Left renal cortex interstitium (tissue), 4 donors: ENCODE results near the gene ANTXR2. TPM values are rescaled to one million over a fixed set of nuclear protein-coding genes. Genes with fewer than 3 reads are reported as not detected.
A peak's percentile ranks its signal among the peaks of the same experiment; 100 is the strongest.

Experiments
- DNase-seq, 4 donors: peaks; one replicate each; pipeline ENCODE4 v3.0.0-alpha.2; 2013; ENCODE audit warnings: low read depth in 4 of 4, low spot score in 2 of 4, missing footprints in 1 of 4
- polyA plus RNA-seq, 4 donors: library from polyadenylated mRNA; unstranded; fragments of 120-200 nt; gene quantifications; one replicate each; pipeline ENCODE4 v1.2.1, GENCODE V29; 2013; ENCODE audit not compliant: insufficient read length in 4 of 4

The ANTXR2 gene
- polyA plus RNA-seq, 4 donors, result 61.9 to 106 (median 69.5) TPM

GRCh38 chr4:80070880-80071603, 2.0 kb downstream of the ANTXR2 start:
- peak in 1 of 4 donors; percentile 4 for DNase-seq

GRCh38 chr4:80069837-80070731, 2.9 kb downstream of the ANTXR2 start:
- no peak for DNase-seq

- DNase-seq, result no peak
These were observed 3.8 kb downstream of the ANTXR2 start for GRCh38 chr4:80069108-80069836.

- DNase-seq, result no peak
These were observed 7.4 kb downstream of the ANTXR2 start for GRCh38 chr4:80065601-80066000.

GRCh38 chr4:80062527-80062926, 10.5 kb downstream of the ANTXR2 start:
- DNase-seq, result no peak

GRCh38 chr4:80060804-80061203, 12.2 kb downstream of the ANTXR2 start:
- DNase-seq, result no peak

GRCh38 chr4:80058740-80059139, 14.3 kb downstream of the ANTXR2 start:
- no peak for DNase-seq

GRCh38 chr4:80054375-80054774, 18.7 kb downstream of the ANTXR2 start:
- no peak for DNase-seq

- DNase-seq, result no peak
These were observed 19.7 kb downstream of the ANTXR2 start for GRCh38 chr4:80053140-80053910.

- DNase-seq, result no peak
These were observed 23.1 kb downstream of the ANTXR2 start for GRCh38 chr4:80049813-80050534.

GRCh38 chr4:80049402-80049801, 23.6 kb downstream of the ANTXR2 start:
- DNase-seq, result no peak

- DNase-seq, result no peak
These were observed 27.2 kb downstream of the ANTXR2 start for GRCh38 chr4:80045786-80046185.

GRCh38 chr4:80043541-80043940, 29.5 kb downstream of the ANTXR2 start:
- DNase-seq, result peak in 2 of 4 donors; percentile 15 to 29

- no peak for DNase-seq
These were observed 30.2 kb downstream of the ANTXR2 start for GRCh38 chr4:80042821-80043220.

GRCh38 chr4:80037864-80038263, 35.2 kb downstream of the ANTXR2 start:
- DNase-seq, result no peak

- DNase-seq, result peak in 1 of 4 donors; percentile 34
These were observed 35.9 kb downstream of the ANTXR2 start for GRCh38 chr4:80036949-80037685.

- DNase-seq, result no peak
These were observed 36.7 kb downstream of the ANTXR2 start for GRCh38 chr4:80036306-80036705.

- no peak for DNase-seq
These were observed 37.7 kb downstream of the ANTXR2 start for GRCh38 chr4:80035336-80035735.

- DNase-seq, result no peak
These were observed 39.4 kb downstream of the ANTXR2 start for GRCh38 chr4:80033581-80033980.
